ENCODE measurements around the gene CCDC33.

DNA sequence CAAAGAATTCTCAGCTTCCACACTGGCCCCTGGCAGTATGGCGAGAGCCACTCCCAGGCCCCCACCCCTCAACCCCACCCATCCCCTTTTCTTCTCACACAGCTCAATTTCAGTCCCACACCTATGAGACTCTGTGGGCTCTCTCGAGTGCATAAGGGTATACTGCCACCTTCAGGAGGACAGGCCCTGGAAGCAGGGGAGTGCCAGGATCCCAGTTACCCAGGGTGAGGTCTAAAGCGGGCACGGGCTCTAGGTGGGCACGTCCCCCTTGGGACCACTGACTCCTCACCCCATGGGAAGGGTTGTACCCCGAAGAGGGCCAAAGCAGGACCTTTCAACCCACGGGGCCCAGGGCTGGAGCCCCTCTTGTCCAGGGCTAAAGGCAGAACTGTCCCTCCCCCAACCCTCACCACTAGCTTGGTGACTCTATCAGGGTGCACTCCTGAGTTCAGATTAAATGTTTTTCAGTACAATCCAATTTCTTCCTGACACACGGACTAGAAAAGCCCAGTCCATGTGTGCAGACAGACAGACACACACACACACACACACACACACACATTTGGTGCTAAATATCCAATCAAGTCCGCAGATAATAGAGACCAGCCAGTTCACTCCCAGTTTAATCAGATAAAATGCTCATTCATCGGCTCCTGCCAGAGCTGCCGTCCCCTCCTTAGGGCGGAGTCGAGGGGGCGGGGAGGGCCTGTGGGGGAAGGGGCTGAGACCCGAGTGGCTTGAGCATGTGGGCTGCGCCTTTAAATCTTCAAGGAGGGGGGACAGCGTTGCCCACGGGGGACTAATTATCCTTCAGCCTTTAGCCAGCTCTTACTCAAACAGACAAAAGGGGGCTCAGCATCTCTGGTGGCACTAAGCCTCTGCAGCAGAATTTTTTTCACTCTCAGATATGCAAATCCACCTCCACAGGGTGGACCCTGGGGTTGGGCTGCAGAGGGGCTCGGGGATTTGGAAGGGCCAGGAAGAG is 72.0 kb downstream of the CCDC33 start:
- peak; percentile 78 for TF ChIP-seq CTCF (conservative IDR thresholded peaks at IDR 0.05; ENCODE audit: low read depth, low read length)
- TF ChIP-seq EZH2phosphoT487 (IDR thresholded peaks at IDR 0.05; ENCODE audit: borderline replicate concordance, low read length) = no peak
- no peak for TF ChIP-seq EZH2 (IDR thresholded peaks at IDR 0.05; ENCODE audit: low read length, unreplicated experiment)

Measured in PC-3 (cell line).